MM.1S (cell line): ENCODE results near the gene TOR4A.

Source experiments
- DNase-seq: peaks from one replicate; pipeline ENCODE4 v3.0.0-alpha.2; 2015
- H2AFZ ChIP-seq: fragments of 300-600 bp; sonication (generic); 2 replicates; pipeline ENCODE4 v1.6.0; 2016; ENCODE audit warnings: antibody characterized with exemption, low read length
- H3F3A ChIP-seq: fragments of 300-600 bp; sonication (generic); 2 replicates; pipeline ENCODE4 v1.6.1; 2016; ENCODE audit warnings: mild to moderate bottlenecking, antibody characterized with exemption, low read length, moderate library complexity, mixed read lengths; ENCODE audit not compliant: insufficient read depth
- H3K27ac ChIP-seq: fragments of 300-600 bp; sonication (generic); 2 replicates; pipeline ENCODE4 v1.5.1; 2016; ENCODE audit warnings: mild to moderate bottlenecking, low read length
- H3K27me3 ChIP-seq: fragments of 300-600 bp; sonication (generic); replicated peaks from 2 replicates; pipeline ENCODE4 v1.6.0; 2016; ENCODE audit warnings: low read length; ENCODE audit not compliant: insufficient read depth
- H3K36me3 ChIP-seq: fragments of 300-600 bp; sonication (generic); replicated peaks from 2 replicates; pipeline ENCODE4 v1.6.1; 2016; ENCODE audit warnings: mild to moderate bottlenecking, low read length, mixed read lengths; ENCODE audit not compliant: insufficient read depth
- H3K4me1 ChIP-seq: fragments of 300-600 bp; sonication (generic); 2 replicates; pipeline ENCODE4 v1.6.1; 2016; ENCODE audit warnings: low read length, mixed read lengths
- H3K4me2 ChIP-seq: fragments of 300-600 bp; sonication (generic); 2 replicates; pipeline ENCODE4 v1.6.0; 2016; ENCODE audit warnings: low read depth, low read length
- H3K4me3 ChIP-seq: fragments of 300-600 bp; sonication (generic); 2 replicates; pipeline ENCODE4 v1.5.1; 2016; ENCODE audit warnings: low read length, mixed read lengths
- H3K79me2 ChIP-seq: fragments of 300-600 bp; sonication (generic); 2 replicates; pipeline ENCODE4 v1.6.1; 2016; ENCODE audit warnings: mixed run types, low read length, mixed read lengths
- H3K9ac ChIP-seq: fragments of 300-600 bp; sonication (generic); 2 replicates; pipeline ENCODE4 v1.6.1; 2016; ENCODE audit warnings: low read length, mixed read lengths
- H3K9me2 ChIP-seq: fragments of 300-600 bp; sonication (generic); replicated peaks from 2 replicates; pipeline ENCODE4 v1.6.1; 2016; ENCODE audit warnings: mild to moderate bottlenecking, low read length, mixed read lengths; ENCODE audit not compliant: insufficient read depth
- H3K9me3 ChIP-seq: fragments of 300-600 bp; sonication (generic); replicated peaks from 2 replicates; pipeline ENCODE4 v1.6.1; 2016; ENCODE audit warnings: mild to moderate bottlenecking, low read length, mixed read lengths; ENCODE audit not compliant: insufficient read depth
- H4K20me1 ChIP-seq: fragments of 300-600 bp; sonication (generic); 2 replicates; pipeline ENCODE4 v1.6.1; 2016; ENCODE audit warnings: mild to moderate bottlenecking, low read length, moderate library complexity, mixed read lengths; ENCODE audit not compliant: insufficient read depth
- EZH2 ChIP-seq: fragments of 300-600 bp; sonication (generic); optimal IDR thresholded peaks from 2 replicates; pipeline ENCODE3; 2017; ENCODE audit warnings: low read depth, mild to moderate bottlenecking, antibody characterized with exemption, low read length, mixed read lengths
- EZH2phosphoT487 ChIP-seq: fragments of 300-600 bp; sonication (generic); IDR thresholded peaks from 2 replicates; pipeline ENCODE4 v1.6.1; 2018; ENCODE audit warnings: antibody characterized with exemption, low read length
- TF ChIP-seq, protein P1 (sequence below): fragments of 300-600 bp; sonication (generic); IDR thresholded peaks from 2 replicates; pipeline ENCODE4 v1.5.1; 2016; ENCODE audit warnings: antibody characterized with exemption, low read length, mixed read lengths

The TOR4A gene

DNA sequence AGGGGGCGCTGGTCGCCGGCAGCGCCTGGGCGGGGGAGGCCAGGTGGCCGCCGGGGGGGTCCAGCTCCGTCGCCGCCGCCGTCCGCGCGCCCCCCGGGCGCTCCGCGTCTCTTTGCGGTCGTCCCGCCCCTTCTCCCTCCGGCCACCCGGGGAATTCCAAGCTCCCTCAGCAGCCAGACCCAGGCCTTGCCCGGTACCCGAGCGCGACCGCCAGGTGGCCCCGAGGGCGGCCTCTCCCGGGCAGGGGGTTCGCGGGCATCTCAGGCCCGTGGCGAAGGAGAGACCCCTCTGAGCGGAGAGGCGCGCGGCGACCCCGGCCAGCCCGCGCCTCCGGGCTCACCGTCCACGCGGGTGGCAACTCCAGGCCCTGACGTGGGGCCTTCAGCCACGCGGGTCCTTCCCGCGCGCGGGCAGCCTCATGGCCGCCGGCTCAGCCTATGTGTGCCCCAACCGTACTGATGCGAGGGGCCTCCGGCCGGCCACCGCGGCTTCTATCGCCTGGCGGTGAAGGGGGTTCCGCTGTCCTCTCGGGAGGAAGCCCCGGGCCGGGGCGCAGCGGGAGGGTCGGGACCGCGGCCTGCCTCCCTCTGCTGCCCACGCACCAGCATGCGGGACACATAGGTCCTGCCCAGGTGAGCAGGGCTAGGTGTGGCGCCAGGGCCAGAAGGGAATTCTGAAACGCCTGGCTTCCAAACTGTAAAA is 25.1 kb downstream of the TOR4A start:
- H3K79me2 ChIP-seq: no peaks in the 10 kb centered on the region
- H3K27ac ChIP-seq: no peak overlapping the region
- H3K27me3 ChIP-seq: peaks cover 55% of the 10 kb centered on the region
- peaks cover 7% of the 10 kb centered on the region; the same call in 1 of the 2 replicates for H3F3A ChIP-seq
- H2AFZ ChIP-seq: peak overlapping the region; percentile 69
- peak overlapping the region; percentile 31; the same call in 1 of the 2 replicates for H3K9ac ChIP-seq
- H3K4me1 ChIP-seq: 0 out of 2 replicates have a peak, but pooled peaks cover 3% of the 10 kb centered on the region
- no peaks in the 10 kb centered on the region for H3K9me2 ChIP-seq
- peak overlapping the region; percentile 44; the same call in 1 of the 2 replicates for H3K4me3 ChIP-seq
- no peaks in the 10 kb centered on the region for H4K20me1 ChIP-seq
- H3K36me3 ChIP-seq: no peaks in the 10 kb centered on the region
- no peak for DNase-seq
- no peaks in the 10 kb centered on the region for H3K9me3 ChIP-seq
- TF ChIP-seq EZH2: no peak
- TF ChIP-seq, protein P1, sequence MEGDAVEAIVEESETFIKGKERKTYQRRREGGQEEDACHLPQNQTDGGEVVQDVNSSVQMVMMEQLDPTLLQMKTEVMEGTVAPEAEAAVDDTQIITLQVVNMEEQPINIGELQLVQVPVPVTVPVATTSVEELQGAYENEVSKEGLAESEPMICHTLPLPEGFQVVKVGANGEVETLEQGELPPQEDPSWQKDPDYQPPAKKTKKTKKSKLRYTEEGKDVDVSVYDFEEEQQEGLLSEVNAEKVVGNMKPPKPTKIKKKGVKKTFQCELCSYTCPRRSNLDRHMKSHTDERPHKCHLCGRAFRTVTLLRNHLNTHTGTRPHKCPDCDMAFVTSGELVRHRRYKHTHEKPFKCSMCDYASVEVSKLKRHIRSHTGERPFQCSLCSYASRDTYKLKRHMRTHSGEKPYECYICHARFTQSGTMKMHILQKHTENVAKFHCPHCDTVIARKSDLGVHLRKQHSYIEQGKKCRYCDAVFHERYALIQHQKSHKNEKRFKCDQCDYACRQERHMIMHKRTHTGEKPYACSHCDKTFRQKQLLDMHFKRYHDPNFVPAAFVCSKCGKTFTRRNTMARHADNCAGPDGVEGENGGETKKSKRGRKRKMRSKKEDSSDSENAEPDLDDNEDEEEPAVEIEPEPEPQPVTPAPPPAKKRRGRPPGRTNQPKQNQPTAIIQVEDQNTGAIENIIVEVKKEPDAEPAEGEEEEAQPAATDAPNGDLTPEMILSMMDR: peak; percentile 47
- H3K4me2 ChIP-seq: peak overlapping the region; percentile 69; the same call in 1 of the 2 replicates

DNA sequence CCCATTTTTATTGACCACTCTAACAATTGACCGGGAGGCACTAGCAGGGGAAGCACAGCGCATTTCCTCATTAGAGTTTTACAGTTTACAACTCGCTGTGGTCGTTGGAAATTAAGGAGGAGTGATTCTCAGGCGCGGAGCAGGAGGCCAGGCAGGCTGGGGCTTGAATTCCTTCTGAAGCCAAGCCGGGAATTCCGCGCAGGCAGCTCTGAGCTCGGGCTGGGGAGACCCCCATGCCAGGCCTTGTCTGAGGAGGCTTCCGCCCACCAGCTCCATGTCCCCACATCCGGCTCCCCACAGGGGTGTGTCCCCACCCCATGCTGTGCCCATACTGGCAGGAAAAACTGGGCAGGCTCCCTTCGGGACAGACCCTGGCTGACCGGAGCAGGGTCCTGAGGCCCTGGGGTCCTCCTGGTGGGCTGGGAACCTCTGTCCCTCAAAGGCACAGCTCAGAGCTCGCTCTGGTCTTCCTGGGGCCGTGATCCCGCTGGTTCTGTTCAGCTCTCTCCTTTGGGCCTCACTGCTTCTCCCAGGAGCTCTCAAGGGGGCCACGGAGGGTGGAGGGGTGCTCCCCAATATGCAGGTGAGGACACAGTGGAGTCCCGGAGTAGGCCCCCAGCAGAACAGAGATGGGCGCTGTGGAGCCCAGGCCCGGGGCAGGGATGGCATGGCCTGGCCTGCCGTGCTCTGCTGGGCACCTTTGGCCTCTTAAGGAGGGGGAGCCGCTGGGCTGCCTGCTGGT is 25.8 kb downstream of the TOR4A start:
- Histone ChIP-seq H3K27ac (no peak overlapping the region), H3K36me3 (no peaks in the 10 kb centered on the region), H3K4me3 (no peak overlapping the region), H4K20me1 (no peaks in the 10 kb centered on the region), H3K9ac (no peak overlapping the region), H3K4me1 (0 out of 2 replicates have a peak, but pooled peaks cover 3% of the 10 kb centered on the region), H3K27me3 (peaks cover 49% of the 10 kb centered on the region), H3K9me2 (no peaks in the 10 kb centered on the region), H3F3A (peaks cover 7% of the 10 kb centered on the region; the same call in 1 of the 2 replicates), H3K4me2 (no peak overlapping the region), H2AFZ (no peak overlapping the region), H3K79me2 (no peaks in the 10 kb centered on the region), H3K9me3 (no peaks in the 10 kb centered on the region)
- TF ChIP-seq, protein P1: no peak
- TF ChIP-seq EZH2phosphoT487 (no peak), EZH2 (no peak)
- DNase-seq: no peak

DNA sequence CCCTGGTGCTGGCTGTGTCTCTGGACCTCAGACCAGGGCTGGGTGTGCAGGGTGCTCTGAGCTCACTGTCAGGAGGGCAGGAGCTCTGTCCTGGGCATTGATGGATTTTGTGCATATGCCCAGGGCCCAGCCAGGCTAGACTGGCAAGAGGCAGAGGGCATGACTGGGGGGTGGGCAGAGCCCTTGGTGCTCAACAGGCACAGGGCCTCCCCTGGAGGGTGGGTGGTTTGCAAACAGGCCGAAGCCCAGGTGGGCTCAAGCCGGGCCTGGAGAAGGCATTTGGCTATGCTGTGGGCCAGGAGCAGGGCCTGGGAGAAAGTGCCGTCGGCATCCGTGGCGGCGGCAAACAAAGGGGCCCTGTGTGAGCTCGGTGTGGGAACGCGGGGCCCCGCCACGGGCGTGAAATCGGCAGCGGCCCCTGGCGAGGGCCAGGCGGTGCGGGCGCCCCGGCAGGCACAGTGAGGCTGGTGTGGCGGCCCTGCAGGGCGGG is 26.4 kb downstream of the TOR4A start:
- no peak for DNase-seq
- Histone ChIP-seq H3K9ac (no peak overlapping the region), H2AFZ (no peak overlapping the region), H3K9me2 (no peaks in the 10 kb centered on the region), H3K4me3 (no peak overlapping the region), H3K4me2 (no peak overlapping the region), H3F3A (peaks cover 7% of the 10 kb centered on the region; the same call in 1 of the 2 replicates), H4K20me1 (no peaks in the 10 kb centered on the region), H3K79me2 (no peaks in the 10 kb centered on the region), H3K27me3 (peaks cover 43% of the 10 kb centered on the region), H3K4me1 (0 out of 2 replicates have a peak, but pooled peaks cover 3% of the 10 kb centered on the region), H3K27ac (no peak overlapping the region), H3K36me3 (no peaks in the 10 kb centered on the region), H3K9me3 (no peaks in the 10 kb centered on the region)
- no peak for TF ChIP-seq EZH2phosphoT487
- TF ChIP-seq EZH2: no peak
- TF ChIP-seq, protein P1: no peak
